GM23338 (cell line): ENCODE results near the gene AK9. TPM values are rescaled to one million over a fixed set of nuclear protein-coding genes. Genes with fewer than 3 reads are reported as not detected.

Source experiments
- ATAC-seq: fragments of 200-7000 bp; cut with Tn5 transposase; 3 replicates; pipeline ENCODE4 v1.9.1; 2020
- DNase-seq: peaks from one replicate; pipeline ENCODE4 v3.0.0-alpha.2; 2015; ENCODE audit warnings: low spot score
- H2AFZ ChIP-seq: fragments of 200-600 bp; sonication (generic); 2 replicates; pipeline ENCODE4 v1.8.0; 2016; ENCODE audit warnings: antibody characterized with exemption, mild to moderate bottlenecking, moderate library complexity
- H3F3A ChIP-seq: fragments of 200-600 bp; sonication (generic); replicated peaks from 2 replicates; pipeline ENCODE4 v1.8.0; 2017; ENCODE audit warnings: antibody characterized with exemption, mixed run types, low read depth
- H3K27ac ChIP-seq: fragments of 200-600 bp; sonication (generic); 2 replicates; pipeline ENCODE4 v1.6.1; 2016; ENCODE audit warnings: low read depth
- H3K27me3 ChIP-seq: fragments of 200-600 bp; sonication (generic); 2 replicates; pipeline ENCODE4 v1.8.0; 2016; ENCODE audit warnings: mild to moderate bottlenecking, mixed run types, moderate library complexity; ENCODE audit not compliant: insufficient read depth
- H3K36me3 ChIP-seq: fragments of 200-600 bp; sonication (generic); 2 replicates; pipeline ENCODE4 v1.8.0; 2016; ENCODE audit warnings: mild to moderate bottlenecking; ENCODE audit not compliant: insufficient read depth
- H3K4me1 ChIP-seq: fragments of 200-600 bp; sonication (generic); 2 replicates; pipeline ENCODE4 v1.8.0; 2016; ENCODE audit warnings: mild to moderate bottlenecking, moderate library complexity; ENCODE audit not compliant: insufficient read depth
- H3K4me2 ChIP-seq: fragments of 200-600 bp; sonication (generic); 2 replicates; pipeline ENCODE4 v1.7.1; 2017; ENCODE audit warnings: mixed run types
- H3K4me3 ChIP-seq: fragments of 200-600 bp; sonication (generic); 2 replicates; pipeline ENCODE4 v1.6.1; 2016; ENCODE audit warnings: mixed run types
- H3K79me2 ChIP-seq: fragments of 200-600 bp; sonication (generic); replicated peaks from 2 replicates; pipeline ENCODE4 v1.8.0; 2017; ENCODE audit warnings: mild to moderate bottlenecking; ENCODE audit not compliant: insufficient read depth
- H3K9me2 ChIP-seq: fragments of 200-600 bp; sonication (generic); 2 replicates; pipeline ENCODE4 v1.8.0; 2017; ENCODE audit not compliant: insufficient read depth
- H4K20me1 ChIP-seq: fragments of 200-600 bp; sonication (generic); replicated peaks from 2 replicates; pipeline ENCODE4 v1.8.0; 2017; ENCODE audit warnings: mild to moderate bottlenecking; ENCODE audit not compliant: insufficient read depth
- H3K27ac Mint-ChIP-seq: 2 replicates; pipeline ENCODE4 v1.8.0; 2020; ENCODE audit warnings: inconsistent platforms, mild to moderate bottlenecking, moderate library complexity, mixed read lengths
- H3K27me3 Mint-ChIP-seq: 3 replicates; pipeline ENCODE4 v1.8.0; 2022; ENCODE audit warnings: low read depth, mild to moderate bottlenecking, moderate library complexity, mixed read lengths, inconsistent platforms; ENCODE audit not compliant: insufficient read depth, poor library complexity
- H3K36me3 Mint-ChIP-seq: 3 replicates; pipeline ENCODE4 v1.8.0; 2021; ENCODE audit warnings: low read depth, mild to moderate bottlenecking, inconsistent platforms, moderate library complexity, mixed read lengths
- H3K4me1 Mint-ChIP-seq: 3 replicates; pipeline ENCODE4 v1.8.0; 2020; ENCODE audit warnings: mild to moderate bottlenecking, inconsistent platforms, mixed read lengths
- H3K4me3 Mint-ChIP-seq: 3 replicates; pipeline ENCODE4 v1.8.0; 2021; ENCODE audit warnings: moderate library complexity, mild to moderate bottlenecking, inconsistent platforms, mixed read lengths
- H3K9me3 Mint-ChIP-seq: 3 replicates; pipeline ENCODE4 v1.8.0; 2020; ENCODE audit warnings: moderate library complexity, mild to moderate bottlenecking, inconsistent platforms, mixed read lengths
- CREB1 ChIP-seq: fragments of 250-450 bp; sonication (Bioruptor Pico); IDR thresholded peaks from 2 replicates; pipeline ENCODE4 v1.5.0; 2020; ENCODE audit warnings: low read depth, mild to moderate bottlenecking, moderate library complexity
- CTCF ChIP-seq, 2 experiments: fragments of 200-600 bp in 1 of 2; sonication (generic) in 1 of 2; conservative IDR thresholded peaks; 2 replicates each; pipeline versions ENCODE4 v1.5.1 to v1.6.1; 2016 to 2017; ENCODE audit warnings: antibody characterized with exemption in 2 of 2, low read depth in 2 of 2, mild to moderate bottlenecking in 2 of 2, moderate library complexity in 1 of 2
- ETS1 ChIP-seq: IDR thresholded peaks from 2 replicates; pipeline ENCODE4 v1.6.1; 2016; ENCODE audit warnings: antibody characterized with exemption
- EZH2 ChIP-seq: fragments of 200-600 bp; sonication (generic); IDR thresholded peaks from one replicate; pipeline ENCODE4 v1.8.0; 2017; ENCODE audit warnings: antibody characterized with exemption, mild to moderate bottlenecking, low read depth; ENCODE audit not compliant: unreplicated experiment
- EZH2phosphoT487 ChIP-seq: fragments of 200-600 bp; sonication (generic); IDR thresholded peaks from one replicate; pipeline ENCODE4 v1.8.1; 2018; ENCODE audit warnings: antibody characterized with exemption; ENCODE audit not compliant: unreplicated experiment
- JUNB ChIP-seq: IDR thresholded peaks from one replicate; pipeline ENCODE4 v1.6.1; 2016; ENCODE audit warnings: antibody characterized with exemption; ENCODE audit not compliant: unreplicated experiment
- NANOG ChIP-seq: IDR thresholded peaks from 2 replicates; pipeline ENCODE4 v1.6.1; 2016; ENCODE audit warnings: antibody characterized with exemption, borderline replicate concordance
- POLR2AphosphoS5 ChIP-seq: IDR thresholded peaks from 2 replicates; pipeline ENCODE4 v1.6.1; 2016; ENCODE audit warnings: antibody characterized with exemption, low read depth
- REST ChIP-seq: IDR thresholded peaks from one replicate; pipeline ENCODE4 v1.6.1; 2018; ENCODE audit warnings: antibody characterized with exemption; ENCODE audit not compliant: unreplicated experiment
- STAT1 ChIP-seq: IDR thresholded peaks from one replicate; pipeline ENCODE4 v1.6.1; 2016; ENCODE audit warnings: antibody characterized with exemption; ENCODE audit not compliant: unreplicated experiment
- ZNF114 ChIP-seq: fragments of 250-450 bp; sonication (Bioruptor Pico); IDR thresholded peaks from 2 replicates; pipeline ENCODE4 v1.5.0; 2020; ENCODE audit warnings: mild to moderate bottlenecking, moderate library complexity
- ZNF331 ChIP-seq: fragments of 250-450 bp; sonication (Bioruptor Pico); IDR thresholded peaks from 2 replicates; pipeline ENCODE4 v1.5.0; 2020; ENCODE audit warnings: low read depth, mild to moderate bottlenecking, moderate library complexity
- ZNF462 ChIP-seq: fragments of 250-450 bp; sonication (Bioruptor Pico); IDR thresholded peaks from 2 replicates; pipeline ENCODE4 v1.5.0; 2020; ENCODE audit warnings: mild to moderate bottlenecking, moderate library complexity
- polyA plus RNA-seq: library from polyadenylated mRNA; unstranded; fragments of >200 nt; fragmentation: Nextera tagmentation; extraction: Ambion mirVana; gene quantifications from 2 replicates; pipeline ENCODE4 v1.2.1, GENCODE V29; 2016
- total RNA-seq: library from RNA; depleted of rRNA; stranded (reverse); fragments of >200 nt; shearing (Covaris generic); gene quantifications from 2 replicates; pipeline ENCODE4 v1.2.3, GENCODE V29; 2014

Gene AK9
- total and polyA plus RNA-seq, 2 experiments from 2014 or later, result 2.0 to 6.4 TPM

GRCh38 chr6:109701221-109701620 lies 10.2 kb upstream of the AK9 start (continued):
- TF ChIP-seq ZNF462 (CRISPR knock-in tag) (no peak), JUNB (no peak), POLR2AphosphoS5 (no peak), EZH2 (no peak), CREB1 (no peak), CTCF (conservative IDR thresholded peaks at IDR 0.05; ENCODE audit: low read depth in 2 of 2) (no peak), NANOG (no peak)

DNA sequence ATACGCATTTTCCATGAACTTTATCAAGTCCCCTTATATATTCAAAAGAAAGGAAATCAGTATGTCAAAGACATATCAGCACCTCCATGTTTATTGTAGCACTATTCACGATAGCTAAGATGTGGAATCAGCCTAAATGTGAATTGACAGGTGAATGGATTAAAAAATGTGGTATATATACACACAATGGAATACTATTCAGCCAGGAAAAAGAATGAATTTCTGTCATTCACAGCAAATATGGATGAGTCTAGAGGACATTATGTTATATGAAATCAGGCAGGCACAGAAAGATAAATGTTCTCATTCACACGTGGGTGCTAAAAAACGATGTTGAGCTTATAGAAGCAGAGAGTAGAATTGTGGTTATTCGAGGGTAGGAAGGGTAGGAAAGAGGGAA lies 5.4 kb upstream of the AK9 start:
- no peaks in the 10 kb centered on the region for H4K20me1 ChIP-seq
- H3K36me3 ChIP-seq, result no peaks in the 10 kb centered on the region; the same call in 1 of the 2 replicates
- no peaks in the 10 kb centered on the region for H3K27me3 ChIP-seq
- H3K4me3 ChIP-seq, result no peak overlapping the region
- peaks cover 11% of the 10 kb centered on the region for H3K4me1 ChIP-seq
- no peak overlapping the region for H2AFZ ChIP-seq
- H3K4me2 ChIP-seq, result no peak overlapping the region
- DNase-seq (no peak), ATAC-seq (no peak)
- peaks cover 13% of the 10 kb centered on the region for H3K4me1 Mint-ChIP-seq
- peaks cover 20% of the 10 kb centered on the region for H3K36me3 Mint-ChIP-seq
- peaks cover 50% of the 10 kb centered on the region for H3K79me2 ChIP-seq
- no peaks in the 10 kb centered on the region for H3K9me2 ChIP-seq
- no peaks in the 10 kb centered on the region for H3F3A ChIP-seq
- no peak overlapping the region for H3K4me3 Mint-ChIP-seq
- H3K27ac Mint-ChIP-seq, result no peak overlapping the region
- H3K9me3 Mint-ChIP-seq, result no peaks in the 10 kb centered on the region; the same call in 2 of the 3 replicates
- H3K27me3 Mint-ChIP-seq, result no peaks in the 10 kb centered on the region
- H3K27ac ChIP-seq, result no peak overlapping the region
- TF ChIP-seq REST, result no peak
- TF ChIP-seq EZH2, result no peak
- TF ChIP-seq ZNF114 (CRISPR knock-in tag), result no peak
- TF ChIP-seq NANOG, result no peak
- no peak for TF ChIP-seq ZNF331 (CRISPR knock-in tag)
- TF ChIP-seq ETS1, result no peak
- TF ChIP-seq JUNB, result no peak
- no peak for TF ChIP-seq POLR2AphosphoS5
- TF ChIP-seq STAT1, result no peak
- TF ChIP-seq EZH2phosphoT487, result no peak
